Right forelimb (tissue), 1 donor: ENCODE results near the gene ZNF165.

Source experiments
- DNase-seq: peaks from one replicate; pipeline ENCODE4 v3.0.0-alpha.2; 2018

The ZNF165 gene

GRCh38 chr6:28124350-28124970 is 44.1 kb downstream of the ZNF165 start, which contains the start of gene ZSCAN16:
TSS of gene ZSCAN16 (plus strand) at chr6:28124609. CDS start at chr6:28125444, 835 bp downstream.
- DNase-seq, result peak; percentile 83

DNA sequence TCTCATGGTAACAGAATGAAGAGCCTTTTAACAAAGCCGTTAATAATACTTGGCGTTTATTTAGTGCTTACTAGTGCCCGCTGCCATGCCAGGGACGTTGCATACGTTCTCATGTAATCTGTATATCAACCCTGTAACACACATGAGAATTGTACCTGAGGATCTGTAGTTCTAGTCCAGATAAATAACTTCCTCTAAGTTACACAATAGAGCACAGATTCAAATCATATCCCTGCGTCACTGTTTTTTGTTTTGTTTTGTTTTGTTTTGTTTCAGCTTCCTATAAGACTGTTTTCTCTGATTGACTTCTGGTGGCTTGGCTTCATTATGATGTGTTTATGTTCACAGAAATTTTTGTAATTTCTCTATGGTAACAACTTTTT is 44.6 kb downstream of the ZNF165 start:
- DNase-seq, result no peak

DNA sequence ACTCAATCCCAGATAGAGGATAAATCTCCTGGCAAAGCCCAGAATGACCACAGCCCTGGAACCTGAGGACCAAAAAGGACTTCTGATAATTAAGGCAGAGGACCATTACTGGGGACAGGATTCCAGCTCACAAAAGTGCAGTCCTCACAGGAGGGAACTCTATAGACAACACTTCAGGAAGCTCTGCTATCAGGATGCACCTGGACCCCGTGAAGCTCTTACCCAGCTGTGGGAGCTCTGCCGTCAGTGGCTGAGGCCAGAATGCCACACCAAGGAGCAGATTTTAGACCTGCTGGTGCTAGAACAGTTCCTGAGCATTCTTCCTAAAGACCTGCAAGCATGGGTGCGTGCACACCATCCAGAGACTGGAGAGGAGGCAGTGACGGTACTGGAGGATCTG is 45.0 kb downstream of the ZNF165 start:
- DNase-seq, result no peak

GRCh38 chr6:28134015-28134414 is 53.6 kb downstream of the ZNF165 start:
- no peak for DNase-seq

- DNase-seq, result no peak
Observed at GRCh38 chr6:28134716-28135115, 54.3 kb downstream of the ZNF165 start.

DNA sequence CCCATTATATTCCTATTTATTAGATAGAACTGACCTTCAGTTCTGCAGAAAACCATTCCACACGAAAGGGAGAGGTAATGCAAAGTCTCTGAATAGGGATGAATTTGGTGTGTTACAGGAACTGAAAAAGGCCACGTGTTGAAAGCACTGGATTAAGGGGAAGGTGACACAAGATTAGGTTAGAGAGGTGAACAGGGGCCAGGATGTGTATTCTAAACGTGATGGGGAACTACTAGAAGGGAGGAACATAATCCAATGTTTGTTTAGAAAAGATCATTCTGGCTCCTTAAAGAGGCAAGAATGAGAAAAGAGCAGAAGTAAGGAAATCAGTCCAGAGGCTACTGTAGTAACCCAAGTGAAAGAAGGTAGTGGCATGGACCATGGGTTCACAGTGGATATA is 55.0 kb downstream of the ZNF165 start:
- DNase-seq, result no peak

DNA sequence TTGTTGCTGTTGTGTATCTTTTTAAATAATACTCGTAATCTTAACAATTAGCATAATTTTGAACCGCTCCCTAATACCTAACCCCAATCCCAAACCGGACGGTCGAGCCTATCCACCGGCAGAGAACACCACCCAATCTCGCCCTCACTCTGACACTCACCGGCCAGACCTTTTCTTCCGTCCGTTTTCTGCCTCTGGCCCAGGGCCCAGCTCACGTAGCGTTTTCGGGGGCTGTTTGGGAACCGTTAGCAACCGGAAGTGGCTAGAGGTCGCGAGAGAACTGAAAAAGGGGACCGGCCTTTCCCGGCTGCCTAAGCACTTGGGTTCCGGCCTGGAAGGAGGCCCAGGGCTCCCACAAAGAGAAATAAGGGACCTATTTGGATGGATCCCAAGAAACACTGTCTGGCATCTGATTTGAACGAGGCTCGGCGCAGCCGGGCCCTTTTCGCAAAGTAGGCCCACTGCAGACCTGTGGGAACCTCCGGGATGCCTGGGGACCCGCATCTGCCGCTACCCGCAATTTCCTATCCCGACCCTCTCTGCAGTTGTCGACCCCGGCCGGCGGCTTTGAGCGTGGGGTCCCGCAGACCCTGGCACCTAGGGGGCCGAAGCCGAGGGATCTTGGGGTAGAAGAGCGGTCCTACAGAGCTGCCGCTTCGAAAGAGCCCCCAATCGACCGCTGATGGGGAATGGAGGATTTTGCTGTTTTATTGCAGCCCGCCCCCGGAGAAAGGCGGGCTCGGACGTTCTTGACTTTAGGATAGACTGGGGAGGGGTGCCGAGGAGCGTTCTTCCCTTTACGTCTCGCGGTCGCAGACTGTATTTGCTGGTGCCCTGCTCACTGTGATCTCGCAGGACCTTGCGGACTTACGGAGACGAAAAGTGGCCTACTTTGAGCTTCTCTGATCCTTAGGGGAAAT is 56.5 kb downstream of the ZNF165 start:
- DNase-seq, result peak; percentile 93

DNA sequence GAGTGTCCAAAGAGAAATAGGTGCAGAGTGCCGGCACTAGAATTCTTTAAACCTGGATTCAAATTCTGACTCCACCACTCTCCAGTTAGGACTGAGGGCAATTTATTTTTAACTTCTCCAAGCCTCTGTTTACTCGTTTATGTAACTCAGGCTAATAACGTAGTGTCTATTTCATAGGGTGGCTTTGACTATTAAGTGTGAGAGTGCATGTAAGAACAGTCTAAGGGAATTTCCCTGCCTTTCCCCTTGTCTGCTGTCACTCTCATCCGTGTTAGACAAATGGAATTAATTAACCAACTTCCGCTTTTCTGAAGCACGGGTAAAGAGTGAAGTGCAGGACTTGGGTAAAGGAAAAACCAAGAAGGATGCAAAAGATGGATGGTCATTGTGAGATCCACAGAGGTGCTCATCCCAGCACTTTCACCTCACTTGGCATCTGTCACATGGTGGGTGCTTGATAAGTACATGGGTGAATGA is 57.2 kb downstream of the ZNF165 start:
- DNase-seq, result no peak
